RWPE2 (cell line): ENCODE data around the gene LDB3.

Experiments
- ATAC-seq: fragments of 200-7000 bp; cut with Tn5 transposase; 3 replicates; pipeline ENCODE4 v1.9.1; 2021; ENCODE audit warnings: low read depth
- DNase-seq: peaks from one replicate; pipeline ENCODE4 v3.0.0-alpha.2; 2020; ENCODE audit warnings: low spot score
- H3K27ac ChIP-seq: fragments of 450-650 bp; 2 replicates; pipeline ENCODE4 v1.5.1; 2017; ENCODE audit warnings: mild to moderate bottlenecking; ENCODE audit not compliant: poor library complexity, severe bottlenecking
- H3K27me3 ChIP-seq: fragments of 250-450 bp; sonication (Bioruptor Pico); 2 replicates; pipeline ENCODE4 v1.5.1; 2021; ENCODE audit warnings: mild to moderate bottlenecking, moderate library complexity; ENCODE audit not compliant: insufficient read depth, poor library complexity, severe bottlenecking
- H3K36me3 ChIP-seq: fragments of 250-450 bp; sonication (Bioruptor Pico); 2 replicates; pipeline ENCODE4 v1.5.1; 2020; ENCODE audit warnings: low read depth, mild to moderate bottlenecking, moderate library complexity
- H3K4me1 ChIP-seq: fragments of 250-450 bp; sonication (Bioruptor Pico); 2 replicates; pipeline ENCODE4 v1.5.1; 2021; ENCODE audit warnings: mild to moderate bottlenecking, moderate library complexity; ENCODE audit not compliant: insufficient read depth, poor library complexity, severe bottlenecking
- H3K4me3 ChIP-seq: fragments of 250-450 bp; sonication (Bioruptor Pico); 2 replicates; pipeline ENCODE4 v1.5.1; 2021; ENCODE audit warnings: mild to moderate bottlenecking, moderate library complexity; ENCODE audit not compliant: severe bottlenecking
- H3K9me3 ChIP-seq: fragments of 250-450 bp; sonication (Bioruptor Pico); 2 replicates; pipeline ENCODE4 v1.5.1; 2021; ENCODE audit warnings: mild to moderate bottlenecking, moderate library complexity; ENCODE audit not compliant: severe bottlenecking
- CTCF ChIP-seq: fragments of 450-650 bp; IDR thresholded peaks from one replicate; pipeline ENCODE4 v1.5.1; 2017; ENCODE audit warnings: mild to moderate bottlenecking, moderate library complexity; ENCODE audit not compliant: poor library complexity, severe bottlenecking

The LDB3 gene

GRCh38 chr10:86726677-86726999, 58.3 kb downstream of the LDB3 start:
- TF ChIP-seq CTCF: no peak
- ATAC-seq (no peak), DNase-seq (no peak)
- Histone ChIP-seq H3K9me3 (no peaks in the 10 kb centered on the region), H3K4me1 (no peaks in the 10 kb centered on the region), H3K36me3 (no peaks in the 10 kb centered on the region), H3K4me3 (no peak overlapping the region), H3K27ac (no peak overlapping the region), H3K27me3 (no peaks in the 10 kb centered on the region)

GRCh38 chr10:86727470-86727869, 59.2 kb downstream of the LDB3 start:
- no peaks in the 10 kb centered on the region for H3K4me1 ChIP-seq
- TF ChIP-seq CTCF: no peak
- no peaks in the 10 kb centered on the region for H3K27me3 ChIP-seq
- DNase-seq (no peak), ATAC-seq (no peak)
- no peak overlapping the region for H3K4me3 ChIP-seq
- no peak overlapping the region for H3K27ac ChIP-seq
- no peaks in the 10 kb centered on the region for H3K36me3 ChIP-seq
- H3K9me3 ChIP-seq: no peaks in the 10 kb centered on the region

- H3K27me3 ChIP-seq: no peaks in the 10 kb centered on the region
- no peak overlapping the region for H3K27ac ChIP-seq
- ATAC-seq (no peak), DNase-seq (no peak)
- no peaks in the 10 kb centered on the region for H3K9me3 ChIP-seq
- no peak overlapping the region for H3K4me3 ChIP-seq
- TF ChIP-seq CTCF: no peak
- no peaks in the 10 kb centered on the region for H3K36me3 ChIP-seq
- no peaks in the 10 kb centered on the region for H3K4me1 ChIP-seq
Observed at GRCh38 chr10:86728056-86728455, 59.7 kb downstream of the LDB3 start.

DNA sequence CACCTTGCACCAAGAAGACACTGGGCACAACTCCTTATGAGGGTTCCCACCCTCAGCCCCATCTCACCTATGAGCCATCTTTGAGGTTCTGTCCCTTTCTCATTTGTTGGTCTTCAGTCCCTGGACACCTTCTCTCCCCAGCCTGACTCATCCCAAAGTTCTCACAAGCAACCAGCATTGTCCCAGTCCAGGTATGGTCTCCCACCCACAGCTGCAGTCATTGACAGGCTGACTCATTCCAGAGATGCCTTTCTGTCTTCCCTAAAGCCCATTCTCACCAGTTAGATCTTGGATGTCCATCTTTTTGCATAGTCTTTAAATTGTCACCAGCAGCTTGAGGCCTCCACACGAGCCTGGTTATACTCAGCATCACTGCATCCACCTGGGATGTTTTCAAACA, 61.4 kb downstream of the LDB3 start:
- TF ChIP-seq CTCF: no peak
- Histone ChIP-seq H3K36me3 (no peaks in the 10 kb centered on the region), H3K4me1 (no peaks in the 10 kb centered on the region), H3K27ac (no peak overlapping the region), H3K4me3 (no peak overlapping the region), H3K9me3 (no peaks in the 10 kb centered on the region), H3K27me3 (no peaks in the 10 kb centered on the region)
- ATAC-seq (no peak), DNase-seq (no peak)

- TF ChIP-seq CTCF: no peak
- ATAC-seq (no peak), DNase-seq (no peak)
- Histone ChIP-seq H3K27me3 (no peaks in the 10 kb centered on the region), H3K9me3 (no peaks in the 10 kb centered on the region), H3K4me3 (no peak overlapping the region), H3K4me1 (no peaks in the 10 kb centered on the region), H3K36me3 (no peaks in the 10 kb centered on the region), H3K27ac (no peak overlapping the region)
Observed at GRCh38 chr10:86730227-86730626, 61.9 kb downstream of the LDB3 start.
